ENCODE results near the gene AGBL5.

DNA sequence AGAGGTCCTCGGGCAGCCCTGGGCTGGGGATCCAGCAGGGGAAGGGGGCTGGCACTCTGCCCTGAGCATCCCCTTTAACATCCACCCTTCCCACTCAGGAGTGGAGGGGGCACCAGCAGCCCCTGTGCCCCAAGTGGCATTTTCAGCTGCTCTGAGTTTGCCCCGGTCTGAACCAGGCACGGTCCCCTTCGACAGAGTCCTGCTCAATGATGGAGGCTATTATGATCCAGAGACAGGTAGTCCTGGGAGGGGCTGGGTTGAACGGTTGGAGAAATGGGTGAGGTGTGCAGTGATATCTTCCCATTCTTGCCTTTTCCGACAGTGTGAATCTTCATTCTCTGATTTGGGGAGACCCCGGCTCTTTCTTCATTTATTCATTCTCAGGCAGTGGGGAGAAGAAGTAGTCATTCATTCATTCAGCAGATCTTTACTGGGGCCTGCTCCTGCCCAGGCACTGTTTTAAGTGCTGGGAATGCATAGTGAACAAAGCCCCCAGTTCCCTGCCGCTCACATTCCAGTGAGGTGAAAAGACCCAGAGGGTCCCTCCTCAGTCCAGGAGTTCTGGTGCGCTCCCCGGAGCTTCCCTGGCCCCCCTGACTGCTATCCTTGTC lies 33.7 kb downstream of the AGBL5 start:
- no peak for TF ChIP-seq EZH2 (IDR thresholded peaks at IDR 0.05; ENCODE audit: borderline replicate concordance, insufficient read depth, low read depth, low read length, poor library complexity, severe bottlenecking)
- TF ChIP-seq, protein P1, sequence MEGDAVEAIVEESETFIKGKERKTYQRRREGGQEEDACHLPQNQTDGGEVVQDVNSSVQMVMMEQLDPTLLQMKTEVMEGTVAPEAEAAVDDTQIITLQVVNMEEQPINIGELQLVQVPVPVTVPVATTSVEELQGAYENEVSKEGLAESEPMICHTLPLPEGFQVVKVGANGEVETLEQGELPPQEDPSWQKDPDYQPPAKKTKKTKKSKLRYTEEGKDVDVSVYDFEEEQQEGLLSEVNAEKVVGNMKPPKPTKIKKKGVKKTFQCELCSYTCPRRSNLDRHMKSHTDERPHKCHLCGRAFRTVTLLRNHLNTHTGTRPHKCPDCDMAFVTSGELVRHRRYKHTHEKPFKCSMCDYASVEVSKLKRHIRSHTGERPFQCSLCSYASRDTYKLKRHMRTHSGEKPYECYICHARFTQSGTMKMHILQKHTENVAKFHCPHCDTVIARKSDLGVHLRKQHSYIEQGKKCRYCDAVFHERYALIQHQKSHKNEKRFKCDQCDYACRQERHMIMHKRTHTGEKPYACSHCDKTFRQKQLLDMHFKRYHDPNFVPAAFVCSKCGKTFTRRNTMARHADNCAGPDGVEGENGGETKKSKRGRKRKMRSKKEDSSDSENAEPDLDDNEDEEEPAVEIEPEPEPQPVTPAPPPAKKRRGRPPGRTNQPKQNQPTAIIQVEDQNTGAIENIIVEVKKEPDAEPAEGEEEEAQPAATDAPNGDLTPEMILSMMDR (IDR thresholded peaks at IDR 0.05): no peak
